Measurements from ENCODE around the gene FOXG1.
A peak's percentile ranks its signal among the peaks of the same experiment; 100 is the strongest.

Gene FOXG1

DNA sequence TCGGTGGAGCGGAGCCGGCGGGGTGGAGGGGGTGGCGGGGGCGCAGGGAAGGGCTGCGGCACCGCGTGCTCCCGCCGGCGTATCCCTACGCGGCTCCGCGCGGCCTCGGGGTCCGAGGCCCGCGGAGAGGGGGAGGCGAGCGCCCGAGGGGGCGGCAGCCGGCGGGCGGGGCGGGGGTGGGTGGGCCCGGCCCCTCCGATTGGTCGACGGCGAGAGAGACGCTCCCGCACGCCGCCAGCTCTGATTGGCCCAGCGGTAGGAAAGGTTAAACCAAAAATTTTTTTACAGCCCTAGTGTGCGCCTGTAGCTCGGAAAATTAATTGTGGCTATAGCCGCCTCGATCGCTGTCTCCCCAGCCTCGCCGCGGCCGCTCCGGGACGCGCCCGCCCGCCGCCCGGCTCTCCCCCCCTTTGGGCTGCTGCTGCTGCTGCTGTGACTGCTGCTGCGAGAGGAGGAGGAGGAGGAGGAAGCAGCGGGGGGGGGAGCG lies at the start of gene FOXG1:
FOXG1 (plus strand) TSS at position 319 of the 487 bp plus-strand sequence. CDS start 493 bp downstream, outside the sequence.
- DNase-seq (ENCODE audit: low spot score): peak; percentile 40
- in situ Hi-C loops (cut with MboI; ENCODE audit: low sequenced_read_pairs, unreplicated experiment): loop anchor here (25.0 kb wide), 1 partner anchor 1446 kb away; no protein-coding TSS in a partner anchor
- TF ChIP-seq, protein P1, sequence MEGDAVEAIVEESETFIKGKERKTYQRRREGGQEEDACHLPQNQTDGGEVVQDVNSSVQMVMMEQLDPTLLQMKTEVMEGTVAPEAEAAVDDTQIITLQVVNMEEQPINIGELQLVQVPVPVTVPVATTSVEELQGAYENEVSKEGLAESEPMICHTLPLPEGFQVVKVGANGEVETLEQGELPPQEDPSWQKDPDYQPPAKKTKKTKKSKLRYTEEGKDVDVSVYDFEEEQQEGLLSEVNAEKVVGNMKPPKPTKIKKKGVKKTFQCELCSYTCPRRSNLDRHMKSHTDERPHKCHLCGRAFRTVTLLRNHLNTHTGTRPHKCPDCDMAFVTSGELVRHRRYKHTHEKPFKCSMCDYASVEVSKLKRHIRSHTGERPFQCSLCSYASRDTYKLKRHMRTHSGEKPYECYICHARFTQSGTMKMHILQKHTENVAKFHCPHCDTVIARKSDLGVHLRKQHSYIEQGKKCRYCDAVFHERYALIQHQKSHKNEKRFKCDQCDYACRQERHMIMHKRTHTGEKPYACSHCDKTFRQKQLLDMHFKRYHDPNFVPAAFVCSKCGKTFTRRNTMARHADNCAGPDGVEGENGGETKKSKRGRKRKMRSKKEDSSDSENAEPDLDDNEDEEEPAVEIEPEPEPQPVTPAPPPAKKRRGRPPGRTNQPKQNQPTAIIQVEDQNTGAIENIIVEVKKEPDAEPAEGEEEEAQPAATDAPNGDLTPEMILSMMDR (IDR thresholded peaks at IDR 0.05; ENCODE audit: borderline replicate concordance, control extremely low read depth, extremely low read depth, insufficient read depth, missing control alignments): no peak

DNA sequence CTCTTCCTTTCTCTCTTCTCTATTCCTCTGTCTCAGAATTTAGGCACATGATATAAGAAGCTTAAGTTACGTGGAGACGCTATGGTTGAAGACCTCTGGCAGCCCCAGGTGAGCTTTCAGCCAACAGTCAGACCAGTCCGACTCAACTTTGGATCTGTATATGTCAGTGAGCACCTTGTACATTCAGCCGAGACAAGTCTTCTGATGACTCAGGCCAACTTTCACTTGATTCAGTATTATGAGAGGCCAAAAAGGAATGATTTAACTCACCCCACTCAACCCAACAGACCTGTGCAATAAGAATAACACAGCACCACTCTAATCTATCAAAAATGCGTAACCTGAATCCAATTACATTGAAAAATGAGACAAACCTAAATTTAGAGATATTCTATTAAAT lies 47.5 kb upstream of the FOXG1 start:
- TF ChIP-seq, protein P1 (IDR thresholded peaks at IDR 0.05; ENCODE audit: borderline replicate concordance, control extremely low read depth, extremely low read depth, insufficient read depth, missing control alignments): no peak
- in situ Hi-C loops (cut with MboI; ENCODE audit: low sequenced_read_pairs, unreplicated experiment): no loop called here
- no peak for DNase-seq (ENCODE audit: low spot score)

DNA sequence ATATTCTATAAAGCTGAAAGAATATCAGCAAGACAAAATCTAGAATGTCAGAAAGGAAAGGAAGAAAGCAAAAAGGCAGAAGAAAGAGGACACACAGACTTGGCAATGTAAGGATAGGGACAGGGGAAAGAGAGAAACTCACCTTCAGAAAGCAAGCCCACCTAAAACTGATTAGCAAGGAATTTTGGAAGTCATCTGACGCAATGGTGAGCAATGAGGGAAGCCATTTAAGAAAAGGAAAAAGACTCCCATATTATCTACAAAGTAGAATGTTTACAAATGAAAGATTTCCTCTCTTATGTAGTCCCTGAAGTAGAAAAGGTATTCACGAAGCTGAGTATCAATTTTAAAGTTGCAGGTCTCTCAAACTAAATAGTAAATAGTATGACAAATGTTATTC lies 35.2 kb upstream of the FOXG1 start:
- TF ChIP-seq, protein P1 (IDR thresholded peaks at IDR 0.05; ENCODE audit: borderline replicate concordance, control extremely low read depth, extremely low read depth, insufficient read depth, missing control alignments): no peak
- in situ Hi-C loops (cut with MboI; ENCODE audit: low sequenced_read_pairs, unreplicated experiment): no loop called here
- DNase-seq (ENCODE audit: low spot score): no peak

DNA sequence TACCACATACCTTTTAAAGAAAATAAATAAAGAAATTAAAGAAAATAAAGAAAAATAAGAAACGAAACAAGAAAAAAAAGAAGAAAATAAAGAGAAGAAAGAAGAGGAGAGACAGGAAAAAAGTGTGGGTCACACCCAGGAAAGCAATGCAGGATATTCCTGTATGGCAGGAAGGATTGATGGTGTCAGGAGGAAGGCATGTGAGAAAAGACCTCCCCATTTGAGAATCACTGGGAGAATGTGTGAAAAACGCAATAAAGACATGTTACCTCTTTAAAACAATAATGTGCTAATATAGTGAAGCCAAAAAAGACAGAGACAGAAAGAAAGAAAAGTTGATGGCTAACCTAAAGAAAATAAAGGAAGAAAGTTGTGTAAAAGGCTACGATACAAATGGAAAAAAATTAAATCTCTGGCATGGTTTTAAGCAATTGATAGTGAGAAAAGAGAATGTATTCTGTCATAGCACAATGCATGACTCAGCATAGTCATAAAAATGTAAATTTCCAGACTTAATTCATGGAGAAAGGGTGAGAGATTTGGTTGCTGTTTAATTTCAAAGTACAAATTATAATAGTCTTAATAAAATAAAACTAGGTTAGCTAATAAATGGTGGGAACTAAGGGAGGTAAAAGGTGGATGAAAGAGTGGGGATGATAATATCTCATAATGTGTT lies 24.3 kb upstream of the FOXG1 start:
- DNase-seq (ENCODE audit: low spot score): no peak
- in situ Hi-C loops (cut with MboI; ENCODE audit: low sequenced_read_pairs, unreplicated experiment): no loop called here
- TF ChIP-seq, protein P1 (IDR thresholded peaks at IDR 0.05; ENCODE audit: borderline replicate concordance, control extremely low read depth, extremely low read depth, insufficient read depth, missing control alignments): no peak

DNA sequence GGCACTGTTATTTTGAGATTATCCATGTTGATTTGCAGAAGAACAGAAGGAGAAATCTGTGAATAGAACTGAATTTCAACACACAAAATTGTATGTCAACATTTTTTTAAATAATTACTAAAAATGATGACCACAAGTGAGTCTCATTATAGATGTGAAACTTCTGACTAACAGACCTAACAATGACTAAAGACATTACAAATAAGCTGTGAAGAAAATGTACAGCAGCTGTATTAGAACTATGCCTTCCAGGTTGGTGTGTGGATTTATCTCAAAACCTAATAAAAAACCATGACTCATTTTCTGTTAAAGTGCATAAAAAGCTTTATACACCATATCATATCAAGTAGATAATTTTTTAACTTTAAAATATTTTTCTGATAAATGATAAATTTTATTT lies 22.5 kb upstream of the FOXG1 start:
- TF ChIP-seq, protein P1 (IDR thresholded peaks at IDR 0.05; ENCODE audit: borderline replicate concordance, control extremely low read depth, extremely low read depth, insufficient read depth, missing control alignments): no peak
- no peak for DNase-seq (ENCODE audit: low spot score)
- in situ Hi-C loops (cut with MboI; ENCODE audit: low sequenced_read_pairs, unreplicated experiment): no loop called here

DNA sequence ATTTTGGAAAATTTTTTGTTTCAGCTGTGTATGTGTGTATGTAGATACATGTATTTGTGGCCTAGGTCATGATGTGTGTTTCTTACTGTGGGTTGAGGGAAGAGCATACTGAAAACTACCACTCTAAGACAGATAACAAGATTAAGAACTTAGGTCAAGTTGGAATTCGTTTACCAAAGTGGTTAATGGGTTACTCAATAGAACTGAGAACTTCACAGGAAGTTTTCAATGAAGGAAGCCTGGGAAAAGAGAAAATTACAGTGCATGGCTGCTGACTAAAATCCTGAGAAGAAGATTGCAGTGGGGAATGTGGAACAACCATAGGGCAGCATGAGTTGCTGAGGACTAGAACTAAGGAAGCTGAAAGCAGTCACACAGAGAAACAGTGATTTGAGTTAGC lies 21.4 kb upstream of the FOXG1 start:
- TF ChIP-seq, protein P1 (IDR thresholded peaks at IDR 0.05; ENCODE audit: borderline replicate concordance, control extremely low read depth, extremely low read depth, insufficient read depth, missing control alignments): no peak
- in situ Hi-C loops (cut with MboI; ENCODE audit: low sequenced_read_pairs, unreplicated experiment): no loop called here
- DNase-seq (ENCODE audit: low spot score): no peak

Data from GM13976 (cell line).